CD14-positive monocyte (primary cell): ENCODE measurements around the gene NUP50. TPM values are rescaled to one million over a fixed set of nuclear protein-coding genes. Genes with fewer than 3 reads are reported as not detected.

Source experiments
- DNase-seq, 3 donors: peaks; one replicate each; pipeline ENCODE4 v3.0.0-alpha.2; 2011 to 2022
- H2AFZ ChIP-seq: 2 replicates; pipeline ENCODE4 v1.6.0; 2012; ENCODE audit warnings: mild to moderate bottlenecking, low read depth, low read length, inconsistent platforms; ENCODE audit not compliant: insufficient read depth, poor library complexity, severe bottlenecking
- H3K27ac ChIP-seq, 2 donors: 1 replicate in 1 of 2; 2 replicates in 1 of 2; pipeline ENCODE4 v1.5.1; 2012 to 2013; ENCODE audit warnings: low read length in 2 of 2, control low read depth in 1 of 2, inconsistent platforms in 1 of 2, low read depth in 1 of 2, mild to moderate bottlenecking in 1 of 2
- H3K27me3 ChIP-seq, 2 donors: one replicate each; pipeline versions ENCODE4 v1.6.0 to v1.6.1; 2011 to 2013; ENCODE audit warnings: low read length in 2 of 2; ENCODE audit not compliant: control insufficient read depth in 2 of 2, insufficient read depth in 2 of 2
- H3K36me3 ChIP-seq, 2 donors: replicated peaks in 1 of 2; 1 replicate in 1 of 2; 2 replicates in 1 of 2; pipeline versions ENCODE4 v1.5.1 to v1.6.1; 2012 to 2013; ENCODE audit warnings: low read length in 2 of 2, control low read depth in 1 of 2, inconsistent platforms in 1 of 2, mild to moderate bottlenecking in 1 of 2; ENCODE audit not compliant: insufficient read depth in 2 of 2, control insufficient read depth in 1 of 2
- H3K4me1 ChIP-seq, 2 donors: 1 replicate in 1 of 2; 2 replicates in 1 of 2; pipeline versions ENCODE4 v1.5.1 to v1.6.1; 2012 to 2013; ENCODE audit warnings: low read length in 2 of 2, control low read depth in 1 of 2, inconsistent platforms in 1 of 2, mild to moderate bottlenecking in 1 of 2, moderate library complexity in 1 of 2; ENCODE audit not compliant: insufficient read depth in 2 of 2, control insufficient read depth in 1 of 2
- H3K4me2 ChIP-seq: replicated peaks from 2 replicates; pipeline ENCODE3; 2012; ENCODE audit warnings: low read length, moderate library complexity, mild to moderate bottlenecking; ENCODE audit not compliant: poor library complexity, severe bottlenecking; ENCODE audit errors: extremely low read depth
- H3K4me3 ChIP-seq, 3 experiments: fragments of 200-600 bp in 1 of 3; sonication (generic) in 1 of 3; replicated peaks in 1 of 3; 1 replicate in 2 of 3; 2 replicates in 1 of 3; pipeline ENCODE4 v1.5.1; 2011 to 2013; ENCODE audit warnings: low read length in 3 of 3, mild to moderate bottlenecking in 3 of 3, control low read depth in 2 of 3, low read depth in 2 of 3, inconsistent platforms in 1 of 3, moderate library complexity in 1 of 3
- H3K79me2 ChIP-seq: 2 replicates; pipeline ENCODE4 v1.6.0; 2012; ENCODE audit warnings: mild to moderate bottlenecking, control low read depth, inconsistent platforms, low read length, moderate library complexity; ENCODE audit not compliant: insufficient read depth
- H3K9ac ChIP-seq: 2 replicates; pipeline ENCODE4 v1.6.0; 2017; ENCODE audit warnings: low read length, mild to moderate bottlenecking; ENCODE audit not compliant: insufficient read depth, poor library complexity, severe bottlenecking
- H3K9me3 ChIP-seq, 2 donors: replicated peaks in 1 of 2; 1 replicate in 1 of 2; 2 replicates in 1 of 2; pipeline versions ENCODE4 v1.5.1 to v1.6.1; 2012 to 2013; ENCODE audit warnings: low read length in 2 of 2, control low read depth in 1 of 2; ENCODE audit not compliant: control insufficient read depth in 1 of 2, insufficient read depth in 1 of 2
- H4K20me1 ChIP-seq: 2 replicates; pipeline ENCODE4 v1.6.0; 2012; ENCODE audit warnings: mild to moderate bottlenecking, low read length, control low read depth, moderate library complexity; ENCODE audit not compliant: insufficient read depth
- H3K27ac Mint-ChIP-seq, 7 donors: one replicate each; pipeline ENCODE4 v1.8.0; 2020; ENCODE audit warnings: mild to moderate bottlenecking in 7 of 7, mixed read lengths in 7 of 7, moderate library complexity in 6 of 7, inconsistent platforms in 2 of 7
- H3K27me3 Mint-ChIP-seq, 3 donors: one replicate each; pipeline ENCODE4 v1.8.0; 2021 to 2022; ENCODE audit warnings: low read depth in 3 of 3, mild to moderate bottlenecking in 3 of 3, mixed read lengths in 3 of 3, moderate library complexity in 3 of 3, inconsistent platforms in 1 of 3
- H3K36me3 Mint-ChIP-seq, 2 donors: one replicate each; pipeline ENCODE4 v1.8.0; 2020; ENCODE audit warnings: mixed read lengths in 2 of 2, inconsistent platforms in 1 of 2, mild to moderate bottlenecking in 1 of 2
- H3K4me1 Mint-ChIP-seq: one replicate; pipeline ENCODE4 v1.8.0; 2020; ENCODE audit warnings: mild to moderate bottlenecking, mixed read lengths
- H3K4me3 Mint-ChIP-seq, 2 donors: one replicate each; pipeline ENCODE4 v1.8.0; 2020; ENCODE audit warnings: mild to moderate bottlenecking in 2 of 2, mixed read lengths in 2 of 2, moderate library complexity in 1 of 2
- H3K9me3 Mint-ChIP-seq, 7 donors: one replicate each; pipeline ENCODE4 v1.8.0; 2020 to 2022; ENCODE audit warnings: mixed read lengths in 7 of 7, mild to moderate bottlenecking in 6 of 7, moderate library complexity in 6 of 7, inconsistent platforms in 2 of 7
- WGBS: methylation state at CpG from one replicate; pipeline ENCODE4 v1.1.5; 2013; ENCODE audit warnings: missing lambda C conversion rate; ENCODE audit not compliant: insufficient coverage; 5-methylcytosine and 5-hydroxymethylcytosine counted together
- intact Hi-C, 2 donors: fragments of 100-400 bp; cut with micrococcal nuclease; formaldehyde crosslinking; loops; one replicate each; pipeline versions ENCODE4 v1.15.0 to v1.15.1; 2023
- polyA plus RNA-seq, 3 donors: library from polyadenylated mRNA; depleted of rRNA in 1 of 3; unstranded in 2 of 3; stranded (reverse) in 1 of 3; fragments of 300-500 nt in 2 of 3; fragments of >200 nt in 1 of 3; fragmentation: Illumina TruSeq in 2 of 3; gene quantifications; 1 replicate in 2 of 3; 2 replicates in 1 of 3; pipeline ENCODE4 v1.2.3, GENCODE V29; 2012 to 2021
- TF ChIP-seq, protein P1 (sequence below): fragments of 200-600 bp; IDR thresholded peaks from one replicate; pipeline ENCODE4 v1.8.0; 2022; ENCODE audit warnings: antibody characterized with exemption, mild to moderate bottlenecking

NUP50 gene
- polyA plus RNA-seq, 3 donors = 23.4 to 28.4 (median 26.9) TPM

DNA sequence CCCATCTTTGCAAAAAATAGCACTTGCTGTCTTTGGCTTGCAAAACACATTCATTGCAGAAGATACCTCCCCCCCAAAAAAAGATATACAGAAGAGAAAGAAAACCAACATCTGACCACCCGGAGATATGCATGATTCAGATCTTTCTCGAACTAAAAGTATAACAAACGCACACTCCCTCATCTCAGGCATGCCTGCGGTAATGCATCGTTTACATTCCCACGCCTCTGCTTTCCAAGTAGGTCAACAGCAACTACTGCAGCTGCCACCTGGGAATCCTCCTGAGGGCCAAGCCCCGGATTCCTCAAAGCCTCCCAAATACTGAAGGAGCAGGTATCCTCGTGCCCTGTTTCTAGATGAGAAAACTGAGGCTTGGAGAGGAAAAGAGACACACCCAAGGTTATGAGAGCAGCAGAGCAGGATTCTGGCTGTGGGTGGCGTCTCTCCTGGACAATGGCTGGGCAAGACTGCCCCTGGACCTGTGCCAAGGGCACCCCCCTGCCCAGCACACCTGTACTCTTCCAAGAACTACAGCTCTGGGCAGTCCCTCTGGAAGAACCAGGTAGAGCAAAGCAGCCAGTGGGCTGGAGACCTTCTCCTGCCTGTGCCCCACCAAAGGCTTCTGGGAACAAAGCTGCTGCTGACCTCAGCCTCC, 38.1 kb downstream of the NUP50 start:
- Histone ChIP-seq H3K4me2 (no peak overlapping the region), H4K20me1 (peaks cover 100% of the 10 kb centered on the region), H3K27ac (peak overlapping the region in 1 of 2 donors; percentile 48), H2AFZ (no peak overlapping the region), H3K9ac (no peak overlapping the region), H3K27me3 (no peaks in the 10 kb centered on the region), H3K79me2 (peaks cover 83% of the 10 kb centered on the region), H3K4me1 (no peaks in the 10 kb centered on the region), H3K36me3 (peaks cover 94 to 100% of the 10 kb centered on the region in 2 donors), H3K4me3 (no peak overlapping the region), H3K9me3 (no peaks in the 10 kb centered on the region)
- intact Hi-C loops = no loop called here
- TF ChIP-seq, protein P1, sequence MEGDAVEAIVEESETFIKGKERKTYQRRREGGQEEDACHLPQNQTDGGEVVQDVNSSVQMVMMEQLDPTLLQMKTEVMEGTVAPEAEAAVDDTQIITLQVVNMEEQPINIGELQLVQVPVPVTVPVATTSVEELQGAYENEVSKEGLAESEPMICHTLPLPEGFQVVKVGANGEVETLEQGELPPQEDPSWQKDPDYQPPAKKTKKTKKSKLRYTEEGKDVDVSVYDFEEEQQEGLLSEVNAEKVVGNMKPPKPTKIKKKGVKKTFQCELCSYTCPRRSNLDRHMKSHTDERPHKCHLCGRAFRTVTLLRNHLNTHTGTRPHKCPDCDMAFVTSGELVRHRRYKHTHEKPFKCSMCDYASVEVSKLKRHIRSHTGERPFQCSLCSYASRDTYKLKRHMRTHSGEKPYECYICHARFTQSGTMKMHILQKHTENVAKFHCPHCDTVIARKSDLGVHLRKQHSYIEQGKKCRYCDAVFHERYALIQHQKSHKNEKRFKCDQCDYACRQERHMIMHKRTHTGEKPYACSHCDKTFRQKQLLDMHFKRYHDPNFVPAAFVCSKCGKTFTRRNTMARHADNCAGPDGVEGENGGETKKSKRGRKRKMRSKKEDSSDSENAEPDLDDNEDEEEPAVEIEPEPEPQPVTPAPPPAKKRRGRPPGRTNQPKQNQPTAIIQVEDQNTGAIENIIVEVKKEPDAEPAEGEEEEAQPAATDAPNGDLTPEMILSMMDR = no peak
- H3K27me3 Mint-ChIP-seq = peaks cover 0 to 2% (median 0%) of the 10 kb centered on the region in 3 donors
- H3K4me1 Mint-ChIP-seq = no peaks in the 10 kb centered on the region
- H3K36me3 Mint-ChIP-seq = peaks cover 70 to 98% of the 10 kb centered on the region in 2 donors
- WGBS = 92% methylated on average over 8 of the region's 9 CpGs
- H3K4me3 Mint-ChIP-seq = no peak overlapping the region
- no peak for DNase-seq
- no peaks in the 10 kb centered on the region for H3K9me3 Mint-ChIP-seq
- peak overlapping the region in 4 of 7 donors; percentile 5 to 33 (median 30) for H3K27ac Mint-ChIP-seq

DNA sequence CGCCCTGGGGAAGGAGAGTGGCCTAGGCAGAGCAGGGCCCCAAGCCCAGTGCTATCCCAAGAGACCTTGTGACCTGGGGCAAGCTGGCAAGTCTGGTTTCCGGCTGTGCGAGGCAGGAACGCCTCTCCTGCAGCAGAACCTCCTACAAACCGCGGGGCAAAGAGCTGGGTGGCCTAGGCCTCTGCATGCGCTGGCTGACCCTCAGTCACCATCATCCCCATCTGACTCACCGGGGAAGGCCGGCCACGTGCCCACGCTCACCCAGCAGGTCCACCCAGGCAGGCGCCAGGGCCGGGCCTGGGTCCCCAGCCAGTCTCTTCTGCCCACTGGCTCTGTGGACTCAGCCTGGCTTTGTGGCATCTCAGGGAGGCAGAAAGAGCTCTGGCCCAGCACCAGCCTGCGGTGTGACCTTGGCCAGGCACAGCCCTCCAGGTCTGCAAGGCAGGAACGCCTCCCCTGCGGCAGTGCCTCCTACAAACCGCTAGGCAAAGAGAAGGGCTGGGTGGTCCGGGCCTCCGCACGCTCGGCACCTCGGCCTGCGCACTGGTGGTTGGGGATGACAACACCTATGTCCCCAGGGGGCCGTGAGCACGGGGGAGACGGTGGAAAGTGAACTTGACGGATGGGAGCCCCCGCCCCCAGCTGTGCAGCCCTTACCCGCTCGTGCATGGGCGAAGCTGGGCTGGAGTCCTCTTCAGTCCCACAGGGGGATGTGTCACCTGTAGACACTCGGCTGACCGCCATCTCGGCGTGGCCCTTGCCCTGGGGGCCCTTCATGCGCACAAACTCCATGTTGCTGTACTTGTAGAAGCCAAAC, 38.8 kb downstream of the NUP50 start:
- Mint-ChIP-seq H3K4me1 (no peaks in the 10 kb centered on the region), H3K36me3 (peaks cover 66 to 95% of the 10 kb centered on the region in 2 donors), H3K9me3 (no peaks in the 10 kb centered on the region), H3K27me3 (peaks cover 0 to 2% (median 0%) of the 10 kb centered on the region in 3 donors), H3K4me3 (no peak overlapping the region), H3K27ac (peak overlapping the region in 1 of 7 donors; percentile 52)
- Histone ChIP-seq H2AFZ (no peak overlapping the region), H3K79me2 (peaks cover 89% of the 10 kb centered on the region), H3K9ac (no peak overlapping the region), H3K4me2 (no peak overlapping the region), H3K27me3 (no peaks in the 10 kb centered on the region), H3K27ac (peak overlapping the region in 1 of 2 donors; percentile 48), H4K20me1 (peaks cover 100% of the 10 kb centered on the region), H3K36me3 (peaks cover 88 to 98% of the 10 kb centered on the region in 2 donors), H3K4me3 (no peak overlapping the region), H3K4me1 (no peaks in the 10 kb centered on the region), H3K9me3 (no peaks in the 10 kb centered on the region)
- TF ChIP-seq, protein P1 = no peak
- intact Hi-C loops = no loop called here
- DNase-seq = no peak
- 95% methylated on average over 29 of the region's 36 CpGs for WGBS
